GM19239 (cell line): ENCODE measurements around the gene BHLHE40.
"Not testable (repeated sequence)": the region's sequence is repeated elsewhere in the genome, so short reads cannot be mapped to it uniquely, and the experiment has no call there.

ENCODE experiments used
- DNase-seq: peaks from one replicate; pipeline ENCODE4 v3.0.0; 2011; ENCODE audit warnings: low spot score; ENCODE audit not compliant: insufficient read length
- FAIRE-seq: peaks from 2 replicates; lab custom pipeline; 2011; peaks lifted over from hg19 to GRCh38; lab: Jason Lieb, UNC

The BHLHE40 gene

DNA sequence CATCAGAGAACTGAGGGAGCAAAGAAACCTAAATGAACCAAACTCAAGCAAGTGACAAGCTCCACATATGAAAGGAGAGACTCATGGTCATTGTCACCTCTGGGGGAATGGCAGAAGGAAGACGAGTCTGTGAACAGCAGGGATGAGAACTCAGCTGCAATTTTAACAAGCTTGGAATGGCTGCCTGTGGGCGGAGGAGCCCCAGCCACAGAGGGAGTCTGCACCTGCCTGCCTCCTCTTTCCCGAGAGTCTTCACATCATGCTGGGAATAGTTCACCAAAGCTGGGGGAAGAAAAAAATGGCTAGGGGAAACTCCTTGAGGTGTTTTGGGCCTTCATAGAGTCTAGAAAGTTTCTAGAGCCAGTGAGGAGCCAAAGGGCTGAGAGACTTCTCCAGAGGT lies 21.3 kb upstream of the BHLHE40 start:
- DNase-seq: no peak
- FAIRE-seq: no peak

DNA sequence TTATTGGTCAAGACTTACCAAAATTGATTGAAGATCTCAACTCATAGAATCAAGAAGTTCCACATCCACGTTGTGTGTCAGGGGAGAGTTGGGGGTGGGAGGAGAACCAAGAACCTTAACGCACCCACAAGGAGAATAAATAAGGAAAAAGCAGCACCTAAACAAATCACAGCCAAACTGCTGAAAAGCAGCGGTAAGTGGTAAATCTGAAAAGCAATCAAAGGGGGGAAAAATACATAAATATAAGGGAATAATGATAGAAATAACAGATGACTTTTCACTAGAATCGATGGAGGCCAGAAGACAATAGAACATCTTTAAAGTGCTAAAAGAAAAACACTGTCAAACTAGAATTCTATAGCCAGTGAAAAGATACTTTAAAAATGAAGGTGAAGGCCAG lies 20.1 kb upstream of the BHLHE40 start:
- DNase-seq: no peak
- FAIRE-seq: no peak

DNA sequence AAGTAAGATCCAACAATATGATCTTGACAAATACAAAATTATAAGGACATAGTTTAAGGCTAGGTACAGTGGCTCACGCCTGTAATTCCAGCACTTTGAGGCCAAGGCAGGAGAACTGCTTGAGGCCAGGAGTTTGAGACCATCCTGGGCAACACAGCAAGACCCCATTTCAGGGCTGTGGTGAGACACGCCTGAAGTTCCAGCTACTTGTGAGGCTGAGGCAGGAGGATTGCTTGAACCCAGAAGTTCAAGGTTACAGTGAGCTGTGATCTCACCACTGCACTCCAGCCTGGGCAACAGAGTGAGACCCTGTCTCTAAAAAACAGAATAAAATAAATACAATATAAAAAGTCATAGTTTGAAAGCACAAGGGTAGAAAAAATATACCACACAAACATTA lies 17.4 kb upstream of the BHLHE40 start:
- not testable (repeated sequence) for DNase-seq, FAIRE-seq

DNA sequence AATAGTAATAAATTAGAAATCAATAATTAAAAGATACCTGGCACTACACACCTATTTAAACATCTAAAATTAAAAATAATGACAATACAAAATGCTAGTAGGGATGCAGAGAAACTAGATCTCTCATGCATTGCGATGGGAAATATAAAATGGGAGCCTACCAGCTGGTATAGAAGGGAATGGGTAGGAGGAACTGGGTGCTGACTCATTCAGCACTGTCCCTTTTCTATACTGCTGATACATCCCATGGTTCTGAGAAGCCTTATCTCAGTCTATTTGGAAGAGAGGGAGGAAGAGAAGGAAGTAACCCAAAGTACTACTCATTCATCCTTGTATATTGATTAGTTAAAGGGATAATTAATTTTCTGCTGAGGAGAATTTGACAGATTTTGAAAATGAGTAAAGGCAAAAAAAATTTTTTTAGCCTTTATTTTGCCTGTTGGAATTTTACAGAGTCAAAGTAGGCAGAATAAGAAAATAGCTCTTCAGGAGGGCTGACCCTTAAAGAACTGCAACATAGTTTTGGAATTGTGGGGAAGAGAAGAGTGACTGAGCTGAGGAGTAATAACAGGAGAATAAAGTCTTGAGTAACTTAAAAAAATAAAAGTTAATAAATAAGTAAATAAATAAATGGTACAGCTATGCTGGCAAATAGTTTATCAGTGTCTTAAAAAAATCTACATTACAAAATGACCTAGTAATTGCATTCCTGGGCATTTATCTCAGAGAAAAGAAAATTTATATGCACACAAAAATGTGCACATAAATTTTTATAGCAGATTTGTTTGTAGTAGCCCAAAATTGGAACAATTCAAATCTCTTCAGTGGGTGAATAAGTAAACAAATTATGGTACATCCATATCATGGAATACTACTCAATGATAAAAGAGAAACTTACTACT lies 15.3 kb upstream of the BHLHE40 start:
- DNase-seq: no peak
- FAIRE-seq: no peak

DNA sequence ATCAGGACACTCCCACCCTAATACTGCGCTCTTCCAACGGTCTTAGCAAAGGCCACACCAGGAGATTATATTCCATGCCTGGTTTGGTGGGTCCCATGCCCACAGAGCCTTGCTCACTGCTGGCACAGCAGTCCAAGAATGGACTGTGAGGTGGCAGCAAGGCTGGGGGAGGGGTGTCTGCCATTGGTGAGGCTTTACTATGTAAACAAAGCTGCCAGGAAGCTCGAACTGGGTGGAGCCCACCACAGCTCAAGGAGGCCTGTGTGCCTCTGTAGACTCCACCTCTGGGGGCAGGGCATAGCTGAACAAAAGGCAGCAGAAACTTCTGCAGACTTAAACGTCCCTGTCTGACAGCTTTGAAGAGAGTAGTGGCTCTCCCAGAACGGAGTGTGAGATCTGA lies 13.2 kb upstream of the BHLHE40 start:
- not testable (repeated sequence) for DNase-seq, FAIRE-seq

DNA sequence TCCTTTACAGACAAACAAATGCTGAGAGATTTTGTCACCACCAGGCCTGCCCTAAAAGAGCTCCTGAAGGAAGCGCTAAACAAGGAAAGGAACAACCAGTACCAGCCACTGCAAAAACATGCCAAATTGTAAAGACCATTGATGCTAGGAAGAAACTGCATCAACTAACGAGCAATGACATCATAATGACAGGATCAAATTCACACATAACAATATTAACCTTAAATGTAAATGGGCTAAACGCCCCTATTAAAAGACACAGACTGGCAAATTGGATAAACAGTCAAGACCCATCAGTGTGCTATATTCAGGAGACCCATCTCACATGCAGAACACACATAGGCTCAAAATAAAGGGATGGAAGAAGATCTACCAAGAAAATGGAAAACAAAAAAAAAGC lies 11.6 kb upstream of the BHLHE40 start:
- DNase-seq, FAIRE-seq: not testable (repeated sequence)

DNA sequence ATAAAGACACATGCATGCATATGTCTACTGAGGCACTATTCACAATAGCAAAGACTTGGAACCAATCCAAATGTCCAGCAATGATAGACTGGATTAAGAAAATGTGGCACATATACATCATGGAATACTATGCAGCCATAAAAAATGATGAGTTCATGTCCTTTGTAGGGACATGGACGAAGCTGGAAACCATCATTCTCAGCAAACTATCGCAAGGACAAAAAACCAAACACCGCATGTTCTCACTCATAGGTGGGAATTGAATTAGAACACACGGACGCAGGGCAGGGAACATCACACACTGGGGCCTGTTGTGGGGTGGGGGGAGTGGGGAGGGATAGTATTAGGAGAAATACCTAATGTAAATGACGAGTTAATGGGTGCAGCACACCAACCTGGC lies 7.8 kb upstream of the BHLHE40 start:
- FAIRE-seq, DNase-seq: not testable (repeated sequence)

DNA sequence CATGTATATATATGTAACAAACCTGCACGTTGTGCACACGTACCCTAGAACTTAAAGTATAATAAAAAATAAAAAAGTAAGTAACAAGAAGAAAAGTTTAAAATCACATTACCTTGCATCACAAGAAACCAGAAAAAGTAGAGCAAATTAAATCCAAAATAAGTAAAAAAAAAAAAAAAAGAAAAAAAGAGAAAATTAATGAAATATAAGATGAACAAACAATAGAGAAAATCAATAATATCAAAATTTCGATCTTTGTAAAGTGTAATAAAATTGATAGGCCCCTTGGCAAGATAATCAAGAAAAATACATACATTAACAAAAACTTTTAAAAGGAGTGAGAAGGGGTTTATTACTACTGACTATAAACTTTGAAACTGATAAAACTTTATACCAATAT lies 7.4 kb upstream of the BHLHE40 start:
- DNase-seq (no peak), FAIRE-seq (no peak)

DNA sequence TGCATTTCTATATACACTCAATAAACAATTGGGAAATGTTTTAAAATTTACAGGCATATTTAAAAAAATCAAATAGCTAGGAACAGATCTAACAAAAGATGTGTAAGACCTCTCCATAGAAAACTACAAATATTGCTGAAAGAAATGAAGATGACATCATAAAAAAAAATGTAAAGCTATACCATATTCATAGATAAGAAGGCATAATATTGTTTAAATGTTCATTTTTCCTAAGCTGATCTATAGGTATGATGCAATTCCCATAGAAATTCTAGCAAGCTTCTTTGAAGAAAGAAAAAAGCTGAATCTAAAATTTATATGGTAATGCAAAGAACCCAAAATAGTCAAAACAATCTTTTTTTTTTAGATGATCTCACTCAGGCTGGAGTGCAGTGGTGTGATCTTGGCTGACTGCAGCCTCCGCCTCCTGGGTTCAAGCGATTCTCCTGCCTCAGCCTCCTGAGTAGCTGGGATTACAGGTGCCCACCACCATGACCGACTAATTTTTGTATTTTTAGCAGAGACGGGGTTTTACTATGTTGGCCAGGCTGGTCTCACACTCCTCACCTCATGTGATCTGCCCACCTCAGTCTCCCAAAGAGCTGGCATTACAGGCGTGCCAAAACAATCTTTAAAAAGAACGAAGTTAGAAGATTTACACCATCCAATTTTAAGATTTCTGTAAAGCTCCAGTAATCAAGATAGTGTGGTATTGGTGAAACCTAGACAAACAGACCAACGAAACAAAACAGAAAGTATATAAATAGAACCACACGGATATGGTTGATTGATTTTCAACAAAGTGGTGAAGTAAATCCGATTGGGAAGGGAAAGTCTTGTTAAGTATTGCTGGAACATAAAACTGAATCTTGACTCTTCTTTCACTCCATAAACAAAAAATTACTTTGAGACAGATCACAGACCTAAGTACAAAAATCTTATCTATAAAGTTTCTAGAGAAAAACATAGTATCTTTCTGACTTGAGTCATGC lies 6.3 kb upstream of the BHLHE40 start:
- DNase-seq (no peak), FAIRE-seq (peak; percentile 59)

DNA sequence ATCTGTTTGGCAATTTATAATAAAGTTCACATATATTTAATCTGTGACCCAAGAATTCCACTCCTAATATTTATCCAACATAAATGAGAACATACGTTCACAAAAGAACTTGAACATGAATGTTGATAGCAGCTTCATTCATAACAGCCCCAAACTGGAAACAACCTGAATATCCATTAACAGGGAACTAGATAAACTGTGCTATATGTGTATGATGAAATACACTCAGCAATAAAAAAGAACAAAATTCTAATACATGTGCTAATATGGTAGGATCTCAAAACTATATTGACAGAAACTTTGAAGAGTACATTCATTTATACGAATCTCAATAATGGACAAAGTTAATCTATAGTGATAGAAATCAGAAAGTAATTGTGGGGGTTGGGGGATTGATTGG lies 5.1 kb upstream of the BHLHE40 start:
- FAIRE-seq: no peak
- no peak for DNase-seq

DNA sequence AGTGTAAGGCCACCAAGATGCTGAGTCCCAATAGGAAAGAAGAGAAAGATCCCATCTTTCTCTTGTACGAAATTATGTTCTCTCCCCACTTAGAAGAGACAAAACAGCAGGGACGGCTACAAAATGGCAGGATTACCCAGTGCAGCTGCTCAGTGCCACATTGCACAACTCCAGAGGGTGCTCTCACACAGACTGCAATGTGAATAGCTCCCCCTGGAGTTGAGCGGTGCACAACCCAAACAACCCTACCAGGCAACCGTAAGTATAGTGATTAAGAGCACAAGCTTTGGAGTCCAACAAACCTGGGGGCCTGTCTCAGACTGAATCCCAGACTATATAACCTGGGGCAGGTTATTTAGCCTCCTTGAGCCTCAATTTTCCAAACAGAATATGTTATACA lies 3.1 kb upstream of the BHLHE40 start:
- no peak for FAIRE-seq
- DNase-seq: no peak

DNA sequence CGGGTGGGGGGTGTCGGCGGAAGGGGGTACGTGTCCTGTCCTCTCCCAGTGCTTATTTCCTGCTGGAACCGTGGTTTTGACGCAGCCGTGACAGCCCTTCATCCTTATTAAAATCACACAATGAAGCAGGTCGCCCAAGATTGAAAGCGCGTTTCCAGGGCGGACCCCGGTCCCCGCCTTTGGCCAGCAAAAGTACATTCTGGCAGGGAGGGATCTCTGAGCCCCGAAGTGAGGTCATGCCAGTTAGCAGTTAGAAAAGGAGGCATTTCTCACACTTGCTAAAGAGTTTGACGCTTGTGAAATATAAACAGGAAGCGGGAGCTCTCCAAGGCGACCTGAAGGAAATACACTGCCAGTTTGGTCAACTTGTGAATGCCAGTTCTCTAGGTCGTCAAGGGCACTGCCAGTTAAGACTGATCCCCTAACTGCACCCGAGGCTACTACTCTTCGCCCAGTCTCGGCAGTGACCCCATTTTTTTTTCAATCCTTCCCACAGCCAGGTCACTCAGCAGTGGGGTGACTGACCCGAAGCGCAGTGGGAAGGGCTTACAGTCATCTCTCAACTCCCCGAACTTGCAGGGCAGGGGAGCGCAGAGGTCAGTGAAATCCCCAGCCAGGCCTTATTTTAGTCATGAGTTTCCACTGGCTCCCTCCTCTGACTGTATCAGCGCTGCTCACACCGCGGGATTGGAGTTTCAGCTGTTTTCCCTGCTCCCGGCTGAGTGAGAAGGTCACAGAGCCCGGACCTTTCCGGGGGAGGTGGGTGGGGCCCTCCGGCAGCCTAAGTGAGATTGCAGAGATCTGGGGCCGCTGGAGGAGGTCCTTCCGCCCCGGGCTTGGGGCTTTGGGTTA lies 2.0 kb upstream of the BHLHE40 start:
- FAIRE-seq (peak; percentile 90), DNase-seq (no peak)

DNA sequence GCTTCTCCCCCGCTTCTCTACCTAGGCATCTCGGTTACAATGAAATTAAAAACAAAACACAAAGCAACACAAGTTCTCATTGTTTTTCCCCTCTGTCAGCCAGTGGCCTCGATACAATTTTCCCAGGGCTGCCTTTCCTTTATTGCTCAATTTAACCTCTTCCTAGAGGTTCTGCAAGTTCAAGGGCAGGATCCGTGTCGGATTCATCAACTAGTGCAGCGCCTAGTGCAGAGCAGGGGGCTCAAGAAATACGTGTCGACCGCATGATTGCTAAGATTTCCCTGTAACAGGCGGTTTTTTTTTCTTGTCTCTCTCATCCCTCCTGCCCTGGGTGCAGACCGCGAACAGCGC lies 1.4 kb upstream of the BHLHE40 start:
- FAIRE-seq (no peak), DNase-seq (no peak)

DNA sequence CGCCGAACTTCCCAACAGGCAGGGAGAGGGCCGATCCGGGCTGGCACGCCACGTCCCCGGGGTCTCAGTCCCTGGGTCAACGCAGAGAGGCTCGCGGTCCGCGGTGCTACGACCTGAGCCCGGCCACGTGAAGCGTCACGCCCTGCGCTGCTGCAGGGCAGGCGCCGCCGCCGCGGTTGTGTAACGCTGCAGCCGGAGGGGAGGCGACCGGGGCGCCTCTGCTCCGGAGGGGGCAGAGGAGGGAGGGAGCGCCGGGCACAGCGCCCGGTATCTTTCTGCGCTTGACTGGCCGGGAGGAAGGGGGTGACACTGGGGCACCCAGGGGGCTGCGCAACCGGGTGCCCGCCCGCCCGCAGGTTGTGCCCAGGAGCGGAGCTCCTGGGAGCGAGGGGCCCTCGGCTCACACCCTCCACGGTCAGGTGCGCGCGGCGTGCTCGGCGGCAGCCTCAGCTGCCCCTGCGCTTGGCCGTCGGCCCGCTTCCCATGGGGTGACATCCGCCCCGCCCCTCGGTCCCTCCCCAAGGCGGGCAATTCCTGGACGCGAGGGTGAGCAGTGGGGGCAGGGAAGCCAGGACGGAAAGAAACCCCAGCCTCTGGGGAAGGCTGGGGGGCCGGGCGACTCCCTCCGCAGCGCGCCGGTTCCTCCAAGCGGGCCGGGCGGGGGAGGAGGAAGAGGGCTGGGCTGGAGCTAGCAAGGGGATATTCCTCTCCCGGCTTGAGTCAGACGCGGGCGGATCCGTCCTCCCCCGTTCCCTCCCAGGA lies 852 bp upstream of the BHLHE40 start:
- FAIRE-seq: no peak
- DNase-seq: no peak

DNA sequence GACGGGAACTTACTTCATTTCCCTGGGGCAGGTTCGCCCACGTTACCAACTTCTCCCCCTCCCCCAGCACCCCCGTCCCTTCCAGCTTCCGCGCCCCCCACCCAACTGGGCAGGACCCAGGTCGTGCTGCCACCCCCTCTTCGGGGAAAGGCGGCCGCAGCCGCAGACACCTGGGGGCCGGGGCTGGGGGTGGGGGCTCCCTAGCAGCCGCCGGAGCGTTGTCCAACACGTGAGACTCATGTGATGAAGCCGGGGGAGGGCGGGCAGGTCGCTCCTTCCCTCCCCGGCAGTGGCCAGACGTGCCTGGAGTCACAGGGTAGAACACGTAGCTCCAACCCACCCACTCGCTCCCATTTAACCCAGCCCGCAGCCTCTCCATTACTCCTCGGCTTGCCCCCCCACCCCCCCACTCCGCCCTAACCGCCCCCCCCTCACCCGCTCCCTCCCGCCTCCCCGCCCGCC lies 240 bp upstream of the BHLHE40 start:
- DNase-seq (peak; percentile 48), FAIRE-seq (no peak)

DNA sequence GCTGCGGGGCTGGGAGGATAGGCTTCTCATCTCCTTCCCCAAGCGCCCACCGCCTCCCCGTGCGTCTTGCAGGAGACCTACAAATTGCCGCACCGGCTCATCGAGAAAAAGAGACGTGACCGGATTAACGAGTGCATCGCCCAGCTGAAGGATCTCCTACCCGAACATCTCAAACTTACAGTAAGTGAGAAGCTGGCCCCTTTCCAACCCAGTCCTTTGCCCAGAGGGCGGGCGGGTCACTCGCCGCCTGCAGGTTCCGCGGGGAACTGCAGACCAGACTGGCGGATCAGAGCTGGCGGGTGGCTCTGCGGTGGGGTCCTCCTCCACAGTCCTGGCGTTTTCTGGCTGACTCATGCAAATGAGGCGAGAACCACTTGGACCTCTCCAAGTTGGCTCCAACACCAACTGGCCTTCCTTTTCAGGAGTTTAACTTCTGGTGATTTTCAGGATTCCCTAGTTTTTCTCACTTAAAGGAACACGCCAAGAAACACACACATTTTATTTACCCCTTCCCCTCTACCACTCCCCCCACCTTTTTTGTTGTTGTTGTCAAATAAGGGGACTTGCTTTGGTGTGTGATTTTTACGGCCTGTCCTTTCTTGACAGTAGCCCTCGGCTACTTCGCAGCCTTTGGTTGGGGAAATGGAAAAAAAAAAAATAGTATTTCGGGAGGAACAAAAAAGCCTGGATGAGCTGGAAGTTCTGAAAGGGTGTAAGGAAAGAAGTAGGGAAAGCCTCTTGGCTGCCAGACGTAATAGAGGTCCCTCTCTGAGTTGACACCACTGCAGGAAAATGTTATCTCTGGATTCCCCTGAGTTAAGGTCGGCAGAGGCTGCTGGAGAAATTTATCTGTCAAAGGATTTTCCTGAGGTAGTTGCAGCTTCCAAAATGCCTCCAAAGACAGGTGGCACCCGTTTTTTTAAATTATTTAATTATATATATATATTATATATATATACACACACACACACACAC lies 1.3 kb downstream of the BHLHE40 start:
- DNase-seq: no peak
- peak; percentile 92 for FAIRE-seq

DNA sequence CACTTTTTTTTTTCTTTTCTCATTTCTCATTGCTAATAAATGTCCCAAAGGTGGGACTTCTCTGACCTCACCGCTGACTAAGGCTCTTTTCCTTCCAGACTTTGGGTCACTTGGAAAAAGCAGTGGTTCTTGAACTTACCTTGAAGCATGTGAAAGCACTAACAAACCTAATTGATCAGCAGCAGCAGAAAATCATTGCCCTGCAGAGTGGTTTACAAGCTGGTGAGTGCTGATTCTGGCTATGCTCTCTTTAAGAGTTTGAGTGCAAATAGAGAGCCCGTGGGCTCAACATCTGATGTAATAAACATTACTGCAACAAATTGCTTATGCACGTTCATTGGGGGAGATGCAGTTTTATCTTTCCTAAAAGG lies 2.0 kb downstream of the BHLHE40 start:
- peak; percentile 61 for FAIRE-seq
- DNase-seq: no peak
